ENCODE results near the gene DLG1.

DLG1 gene

GRCh38 chr3:196995027-196995426 is 303.4 kb downstream of the DLG1 start:
- no peak for DNase-seq

DNA sequence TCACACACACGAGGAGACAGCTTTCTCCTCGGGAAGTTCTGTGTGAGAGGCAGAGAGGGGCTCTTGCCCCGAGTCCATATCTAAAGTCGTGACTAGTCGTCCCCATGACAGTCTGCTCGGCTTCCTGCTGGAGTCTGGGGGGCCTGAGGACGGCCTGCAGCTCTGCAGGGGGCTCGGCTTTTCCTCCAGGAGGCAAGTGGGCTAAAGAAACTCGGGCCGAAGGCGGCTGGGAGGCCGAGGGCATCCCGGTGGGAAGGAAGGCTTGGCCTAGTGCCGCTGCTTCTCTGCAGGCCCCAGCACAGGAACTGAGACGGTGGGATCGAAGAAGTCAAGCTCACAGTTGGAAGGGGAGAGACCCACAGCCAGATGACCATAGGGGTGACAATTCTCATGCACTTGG is 304.4 kb downstream of the DLG1 start:
- no peak for DNase-seq
